Kidney glomerular epithelial cell (primary cell): ENCODE data around the gene SMARCE1.

ENCODE experiments used
- DNase-seq: peaks from one replicate; lab custom pipeline; 2025; lab: John Stamatoyannopoulos, UW

SMARCE1 gene

DNA sequence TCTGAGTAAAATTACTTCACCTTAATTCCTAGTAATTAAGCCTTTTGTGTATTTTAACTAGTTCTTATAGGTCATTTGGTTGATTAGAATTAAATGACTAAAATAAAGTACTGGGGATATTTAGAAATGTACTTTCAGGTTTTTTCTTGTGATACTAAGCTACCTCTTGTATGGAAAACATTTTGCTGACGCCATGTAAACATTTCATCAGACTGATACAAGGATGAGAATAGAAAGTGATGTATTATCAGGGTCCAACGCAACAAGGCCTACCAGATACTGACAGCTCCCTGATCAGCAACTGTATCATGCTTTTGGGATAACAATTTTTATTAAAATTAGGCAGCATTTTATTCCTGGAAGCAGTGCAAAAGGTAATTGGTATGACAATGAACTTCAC, 1.7 kb downstream of the SMARCE1 start:
- DNase-seq = no peak

DNA sequence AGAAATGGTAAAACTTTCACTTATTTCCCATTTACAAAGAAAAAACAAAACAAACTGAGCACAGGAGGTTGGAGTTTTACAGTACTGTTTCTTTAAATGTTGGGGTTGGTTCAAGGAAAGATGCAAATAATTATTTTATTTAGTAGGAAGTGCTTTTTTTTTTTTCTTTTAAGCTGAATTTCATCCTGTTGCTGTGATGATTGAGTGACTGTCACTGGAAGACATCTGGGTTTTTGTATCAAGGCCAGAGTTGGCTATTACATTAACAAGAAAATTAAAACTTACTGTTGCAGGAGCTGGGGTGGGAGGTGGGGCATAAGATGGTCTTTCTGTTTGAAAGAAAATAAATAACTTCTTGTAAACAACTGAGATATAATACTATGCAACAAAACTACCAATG, 2.3 kb downstream of the SMARCE1 start:
- no peak for DNase-seq

DNA sequence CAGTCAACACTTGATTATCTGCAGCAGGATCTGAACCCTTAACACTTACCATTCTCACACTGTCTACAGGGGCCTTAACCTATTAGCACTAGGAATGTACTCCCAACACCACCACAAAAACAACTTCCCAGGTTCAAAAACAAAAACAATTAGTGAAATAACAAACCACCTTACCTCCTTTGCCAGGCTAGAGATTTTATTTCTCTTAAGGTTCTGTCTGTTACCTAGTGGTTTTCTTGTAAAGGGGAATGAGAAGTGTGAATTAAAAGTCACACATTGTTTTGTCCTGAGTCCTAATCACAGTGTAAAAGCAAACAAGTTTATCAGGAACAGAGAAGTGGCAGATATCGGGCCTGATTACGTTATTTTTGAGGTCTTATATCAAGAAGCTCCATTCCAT, 9.7 kb downstream of the SMARCE1 start:
- DNase-seq = no peak

DNA sequence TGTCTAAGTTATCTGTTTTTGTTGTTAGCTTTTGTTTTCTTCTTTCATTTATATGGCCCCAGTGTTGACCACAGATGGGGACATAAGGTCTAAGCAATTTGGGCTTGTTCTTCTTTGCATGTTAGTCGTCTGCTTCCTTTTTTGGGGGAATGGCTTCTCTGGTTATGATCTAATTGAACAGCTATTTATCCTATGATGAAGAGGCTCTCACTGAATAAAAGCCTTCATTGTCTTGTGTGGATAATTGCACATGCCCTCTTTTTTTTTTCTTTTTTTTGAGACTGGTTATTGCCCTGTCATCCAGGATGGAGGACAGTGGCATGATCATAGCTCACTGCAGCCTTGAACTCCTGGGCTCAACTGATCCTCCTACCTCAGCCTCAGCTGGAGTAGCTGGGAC, 13.7 kb downstream of the SMARCE1 start:
- no peak for DNase-seq

DNA sequence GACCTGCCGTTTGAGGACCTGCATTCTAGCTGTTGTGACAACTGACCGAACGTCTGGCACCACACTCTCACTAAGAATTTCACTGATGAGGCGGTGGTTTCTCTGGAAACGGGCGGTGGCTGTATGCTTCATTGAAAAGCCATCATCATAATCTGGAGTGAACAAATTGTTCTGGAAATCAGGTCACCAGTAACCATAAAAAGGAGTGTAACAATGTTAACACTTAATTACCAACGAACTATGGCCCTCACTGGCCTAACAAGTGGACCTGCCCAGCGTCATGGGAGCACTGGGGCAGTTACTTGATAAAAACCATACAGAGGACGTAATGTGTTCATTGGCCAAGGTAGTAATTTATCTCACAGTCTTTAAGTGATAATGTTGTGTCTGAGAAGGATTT, 15.4 kb downstream of the SMARCE1 start:
- DNase-seq = no peak

DNA sequence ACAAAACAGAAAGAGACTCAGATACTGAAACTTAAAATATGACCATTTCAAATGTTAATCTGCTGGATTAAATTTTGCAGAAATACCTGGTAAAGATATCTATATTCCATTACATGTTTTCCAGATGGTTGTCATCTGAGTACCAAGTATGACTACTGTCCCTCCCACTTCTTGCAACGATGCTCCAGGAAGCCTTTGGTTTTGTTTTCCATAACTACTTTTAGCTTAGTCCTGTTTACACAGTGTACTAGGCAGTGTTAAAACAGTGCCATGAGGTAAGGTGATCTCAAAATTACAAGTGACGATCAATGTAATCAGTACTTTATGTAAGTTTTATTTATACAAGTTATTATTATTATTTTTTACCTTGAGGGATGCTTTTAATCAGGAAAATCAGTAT, 17.8 kb downstream of the SMARCE1 start:
- DNase-seq = no peak

DNA sequence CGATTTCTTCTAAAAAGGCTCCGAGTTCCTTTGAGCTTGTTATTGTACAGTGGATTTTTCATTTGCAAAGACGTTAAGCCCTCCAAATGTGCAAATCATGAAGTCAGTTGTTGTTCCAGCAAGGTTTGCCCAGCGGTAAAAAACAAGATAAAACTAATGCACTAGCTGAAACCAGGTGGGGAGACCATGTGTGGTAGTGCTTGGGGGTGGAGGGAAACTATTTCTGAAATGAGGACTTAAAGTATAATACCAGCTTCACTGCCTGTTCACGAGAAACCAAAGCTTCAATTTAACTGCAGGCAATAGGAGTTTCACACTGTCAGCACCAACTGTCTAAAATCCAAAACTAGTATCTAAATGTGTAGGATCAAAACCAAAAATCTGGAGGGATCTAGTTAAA, 22.3 kb downstream of the SMARCE1 start:
- no peak for DNase-seq

DNA sequence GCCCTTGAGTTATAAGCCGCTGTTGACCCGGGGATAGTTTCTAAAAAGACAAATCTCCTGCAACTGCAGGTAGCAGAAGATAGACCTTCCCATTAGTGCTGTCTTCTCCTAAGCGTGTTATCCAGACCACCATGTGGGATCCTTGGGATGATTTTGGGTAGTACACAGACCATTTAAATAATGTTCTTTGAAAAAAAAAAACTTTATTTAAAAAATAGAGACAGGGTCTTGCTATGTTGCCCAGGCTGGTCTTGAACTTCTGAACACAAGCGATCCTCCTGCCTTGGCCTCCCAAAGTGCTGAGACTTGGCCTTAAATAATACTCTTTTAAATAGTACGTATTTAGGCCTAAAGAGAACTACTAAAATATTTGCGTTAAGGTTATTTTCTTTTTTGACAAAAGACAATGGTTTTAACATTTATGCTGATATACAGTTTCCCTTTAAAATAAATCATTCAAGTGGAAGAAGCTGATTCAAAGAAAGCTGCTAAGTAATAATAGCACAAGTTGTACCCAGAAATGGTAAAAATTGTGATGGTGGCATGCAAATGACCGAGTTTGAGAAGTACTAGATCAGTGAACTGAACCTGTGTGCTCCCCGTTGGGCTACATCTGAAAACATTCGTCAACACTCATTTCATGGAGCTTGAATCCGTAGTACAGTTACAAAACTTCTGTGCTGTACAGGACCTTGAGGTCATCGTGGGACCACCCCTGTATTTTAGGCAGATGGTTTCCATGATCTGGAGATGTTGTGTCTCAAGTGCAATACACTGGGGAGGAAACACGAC, 24.0 kb downstream of the SMARCE1 start:
- no peak for DNase-seq

DNA sequence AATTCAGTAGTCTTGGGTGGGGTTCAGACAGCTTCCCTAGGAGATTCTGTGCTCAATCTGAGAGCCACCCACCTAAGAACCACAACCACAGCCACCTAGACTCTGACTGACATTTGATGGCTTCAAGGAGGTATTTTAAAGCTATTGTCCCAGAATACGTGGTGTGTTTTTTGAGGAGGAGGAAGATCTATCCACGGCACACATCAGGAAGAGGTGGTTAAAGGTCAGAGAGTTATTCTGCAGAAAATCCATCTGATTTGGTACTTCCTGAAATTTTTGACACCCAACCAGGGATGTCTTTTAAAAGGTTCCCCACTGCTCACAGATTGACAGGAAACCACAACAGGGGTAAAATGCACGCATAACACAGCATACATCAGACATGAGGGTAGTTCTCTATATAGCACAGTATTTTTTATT, 25.1 kb downstream of the SMARCE1 start:
- no peak for DNase-seq

DNA sequence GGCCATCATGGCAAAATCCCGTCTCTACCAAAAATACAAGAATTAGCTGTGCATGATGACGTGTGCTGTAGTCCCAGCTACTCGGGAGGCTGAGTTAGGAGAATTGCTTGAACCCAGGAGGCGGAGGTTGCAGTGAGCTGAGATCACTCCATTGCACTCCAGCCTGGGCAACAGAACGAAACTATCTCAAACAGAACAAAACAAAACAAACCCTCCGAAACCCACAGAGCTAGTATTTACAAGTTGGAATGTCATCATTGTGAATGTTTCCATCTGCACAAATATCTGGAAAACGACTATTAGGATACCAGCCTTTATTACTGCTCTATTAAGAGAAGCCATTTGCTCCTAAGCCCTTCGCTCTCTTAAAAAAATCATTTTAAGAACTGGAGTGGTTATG, 26.0 kb downstream of the SMARCE1 start:
- no peak for DNase-seq

DNA sequence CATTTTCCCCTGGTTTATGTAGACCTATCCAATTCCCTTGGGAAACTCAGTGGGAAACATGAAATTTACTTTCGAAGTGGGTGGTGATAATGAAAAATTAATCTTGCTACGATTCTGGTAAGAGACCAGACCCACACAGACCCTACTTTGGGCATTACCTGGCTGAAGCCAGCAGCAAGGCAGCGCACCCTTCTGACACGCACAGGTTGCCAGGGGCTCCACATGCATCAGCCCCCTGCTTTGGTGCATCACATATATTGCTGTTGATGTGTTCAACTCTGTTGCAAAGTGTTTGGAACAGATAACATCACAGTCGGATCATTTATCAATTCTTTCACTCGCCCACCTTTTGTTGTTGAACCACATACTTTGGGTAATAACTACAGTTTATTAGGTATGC, 26.6 kb downstream of the SMARCE1 start:
- DNase-seq = no peak

DNA sequence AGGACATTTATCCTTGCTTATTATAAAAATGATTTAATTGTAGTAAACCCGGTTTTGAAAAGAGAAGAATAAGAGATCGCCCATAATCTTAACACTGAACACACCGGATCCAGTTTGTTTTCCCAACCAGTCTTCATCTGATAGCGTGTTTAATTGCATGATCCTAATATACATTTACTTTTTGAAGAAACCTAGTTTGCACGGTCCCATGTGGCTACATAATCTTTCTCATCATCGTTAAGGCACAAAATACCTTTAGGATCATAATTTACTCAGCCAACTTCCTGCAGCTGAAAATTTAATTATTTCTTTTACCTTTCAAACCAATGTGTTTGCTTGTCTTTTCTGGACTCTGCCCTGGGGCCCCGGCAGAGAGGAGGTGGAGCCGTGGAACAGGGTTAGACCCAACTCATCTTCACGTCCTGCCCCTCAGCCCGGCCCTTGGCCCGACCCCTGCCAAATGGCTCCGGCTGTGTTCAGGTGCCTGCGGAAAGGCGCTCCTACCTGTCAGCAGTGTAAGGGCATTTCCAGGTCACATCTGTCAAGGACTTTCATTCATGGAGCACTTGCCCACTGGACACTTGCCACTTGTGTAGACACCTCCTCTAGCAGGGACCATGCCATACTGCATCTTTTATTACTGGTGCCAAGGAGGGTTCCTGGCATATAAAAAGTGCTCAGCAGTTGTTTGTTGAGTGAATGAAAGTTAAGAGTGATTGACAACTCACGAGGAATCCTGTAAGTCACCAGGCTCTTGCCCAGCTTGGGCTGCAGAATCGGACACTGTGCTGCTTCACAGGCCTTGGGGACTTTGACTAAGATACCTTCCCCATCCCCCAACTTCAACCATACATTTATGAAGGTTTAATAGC, 28.6 kb downstream of the SMARCE1 start:
- DNase-seq = no peak

DNA sequence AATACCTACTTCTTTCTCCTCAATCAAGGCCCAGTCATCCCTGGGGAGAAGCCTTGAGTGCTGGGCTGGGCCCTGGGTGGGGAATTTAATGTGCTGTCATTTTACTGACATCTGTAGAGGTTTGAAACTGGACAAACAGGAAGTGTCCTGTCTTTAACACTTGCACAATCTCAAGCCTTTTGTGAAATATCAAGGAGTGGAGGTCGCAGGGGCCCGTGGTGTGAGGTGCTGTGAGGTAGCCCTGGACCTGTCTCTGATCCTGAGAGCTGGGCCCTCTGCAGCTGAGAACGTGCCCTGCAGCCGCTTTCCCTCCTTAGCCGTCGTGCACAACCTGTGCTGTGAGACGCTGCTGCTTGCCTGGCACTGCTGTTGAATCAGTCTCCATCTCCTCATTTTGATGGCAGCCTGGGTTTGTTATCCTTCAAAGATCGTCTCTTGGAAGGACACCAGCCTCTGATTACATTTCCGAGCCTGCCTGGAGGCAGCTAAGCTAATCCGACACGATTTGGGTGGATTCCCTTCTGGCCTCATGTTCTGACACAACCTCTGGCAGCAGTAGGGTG, 29.9 kb downstream of the SMARCE1 start:
- DNase-seq = no peak

DNA sequence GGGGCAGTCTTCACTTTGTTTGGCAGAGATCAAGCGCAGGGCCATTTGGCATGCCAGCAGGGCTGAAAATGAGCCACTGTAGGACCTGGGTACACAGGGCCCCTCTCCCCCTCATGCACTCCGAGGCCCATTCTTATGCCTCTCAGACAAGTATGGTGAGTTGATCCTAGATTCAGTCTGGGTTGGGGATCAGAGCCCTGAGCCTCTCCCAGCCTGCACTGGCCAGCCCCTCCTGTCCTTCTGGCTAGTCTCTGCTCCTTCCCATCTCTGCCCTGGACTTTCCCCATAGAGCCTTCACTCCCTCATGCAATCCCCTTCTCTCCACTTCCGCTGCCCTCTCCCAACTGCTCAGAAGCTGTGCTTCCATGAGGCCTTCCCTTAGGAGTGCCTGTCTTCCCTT, 31.0 kb downstream of the SMARCE1 start:
- no peak for DNase-seq

DNA sequence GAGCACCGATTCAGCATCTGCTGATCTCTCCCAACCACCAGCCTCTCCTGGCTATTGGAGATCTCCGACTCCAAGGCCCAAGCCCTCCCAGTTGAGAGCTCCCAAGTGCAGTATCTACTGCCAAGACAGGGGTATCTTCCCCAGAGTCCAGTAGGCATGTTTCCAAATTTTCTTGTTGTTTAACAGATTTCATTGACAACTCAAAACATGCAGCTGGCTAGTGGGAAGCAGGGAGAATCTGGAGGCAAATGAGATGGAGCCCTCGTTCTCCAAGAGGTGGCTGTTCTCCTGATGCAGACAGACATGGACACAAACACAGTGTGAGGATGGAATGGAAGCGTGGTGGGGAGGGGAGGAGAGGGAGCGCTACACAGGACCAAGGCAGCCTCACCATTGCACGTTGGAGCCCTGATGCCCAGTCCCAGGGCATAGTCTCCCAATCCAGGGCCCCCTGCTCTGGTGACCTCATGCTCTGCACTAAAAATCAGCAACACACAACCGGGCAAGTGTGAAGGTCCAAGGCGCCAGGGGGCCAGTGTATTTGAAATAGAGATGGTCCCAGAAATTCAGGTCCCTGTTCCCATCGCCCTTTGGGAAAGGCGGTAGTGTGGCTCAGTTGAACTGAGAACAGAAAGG, 31.7 kb downstream of the SMARCE1 start:
- no peak for DNase-seq

DNA sequence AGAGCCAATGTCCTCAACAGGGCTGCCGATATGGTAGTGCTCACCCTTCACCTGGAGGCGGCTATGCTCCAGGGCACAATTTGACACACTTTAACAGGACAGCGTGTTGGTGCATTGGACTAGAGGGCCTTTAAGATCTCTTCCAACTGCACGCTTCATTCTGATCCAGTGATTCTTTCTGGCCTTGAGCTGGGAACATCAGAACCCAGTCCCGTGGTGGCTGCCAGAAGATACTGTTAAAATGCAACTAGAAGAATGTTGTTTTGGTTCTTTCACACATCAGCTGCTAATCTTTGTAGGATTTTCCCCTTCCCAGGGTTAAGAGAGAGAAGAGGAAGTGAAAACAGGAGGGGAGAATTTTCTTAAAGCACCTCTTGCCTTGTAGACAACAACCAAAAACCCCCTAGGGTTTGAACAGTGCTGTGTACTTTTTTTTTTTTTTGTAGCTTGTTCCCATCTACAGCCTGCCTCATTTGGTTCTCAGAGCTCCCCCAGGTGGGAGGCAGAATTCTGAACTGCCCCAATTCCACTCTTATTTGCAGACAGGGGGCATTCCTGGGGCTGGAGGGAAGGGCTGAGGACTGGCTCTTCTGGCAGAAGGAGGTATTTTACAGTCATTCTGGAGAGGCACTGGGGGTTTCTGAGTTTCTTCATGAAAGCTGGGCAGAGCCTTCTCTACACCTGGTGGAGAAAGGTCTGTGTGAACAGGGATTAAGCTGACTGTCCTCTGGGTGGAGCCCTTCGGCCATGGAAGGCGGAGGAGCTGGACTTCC, 32.4 kb downstream of the SMARCE1 start:
- peak; percentile 42 for DNase-seq

DNA sequence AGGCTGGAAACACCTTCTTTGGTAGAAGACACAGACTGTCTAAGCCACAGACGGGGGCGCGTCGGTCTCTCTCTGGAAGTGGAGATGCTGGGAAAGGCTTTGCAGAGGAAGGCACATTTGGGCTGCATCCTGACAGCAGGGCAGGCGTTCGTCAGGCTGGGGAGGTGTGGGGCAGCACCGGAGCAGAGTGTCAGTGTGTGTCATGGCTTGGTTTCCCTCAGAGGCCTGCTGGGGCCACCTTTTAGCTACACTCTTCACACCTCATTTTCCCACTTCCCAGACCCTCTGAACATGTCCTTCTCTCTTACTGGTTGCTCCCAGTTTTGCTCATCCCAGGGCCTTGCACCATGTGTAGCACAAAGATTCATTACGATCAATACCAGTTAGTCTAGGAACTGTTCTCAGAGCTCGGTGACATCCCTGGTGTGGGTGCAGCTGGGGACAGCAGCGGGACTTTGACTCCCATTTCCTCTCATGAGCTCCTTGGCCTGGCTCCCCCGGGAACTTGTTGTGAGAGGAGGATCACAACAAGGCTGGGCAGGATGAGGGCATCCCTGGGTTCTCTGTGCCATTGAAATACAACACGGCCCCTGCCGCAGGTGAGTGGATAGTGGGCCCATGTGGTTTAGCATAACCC, 33.1 kb downstream of the SMARCE1 start:
- DNase-seq = no peak

DNA sequence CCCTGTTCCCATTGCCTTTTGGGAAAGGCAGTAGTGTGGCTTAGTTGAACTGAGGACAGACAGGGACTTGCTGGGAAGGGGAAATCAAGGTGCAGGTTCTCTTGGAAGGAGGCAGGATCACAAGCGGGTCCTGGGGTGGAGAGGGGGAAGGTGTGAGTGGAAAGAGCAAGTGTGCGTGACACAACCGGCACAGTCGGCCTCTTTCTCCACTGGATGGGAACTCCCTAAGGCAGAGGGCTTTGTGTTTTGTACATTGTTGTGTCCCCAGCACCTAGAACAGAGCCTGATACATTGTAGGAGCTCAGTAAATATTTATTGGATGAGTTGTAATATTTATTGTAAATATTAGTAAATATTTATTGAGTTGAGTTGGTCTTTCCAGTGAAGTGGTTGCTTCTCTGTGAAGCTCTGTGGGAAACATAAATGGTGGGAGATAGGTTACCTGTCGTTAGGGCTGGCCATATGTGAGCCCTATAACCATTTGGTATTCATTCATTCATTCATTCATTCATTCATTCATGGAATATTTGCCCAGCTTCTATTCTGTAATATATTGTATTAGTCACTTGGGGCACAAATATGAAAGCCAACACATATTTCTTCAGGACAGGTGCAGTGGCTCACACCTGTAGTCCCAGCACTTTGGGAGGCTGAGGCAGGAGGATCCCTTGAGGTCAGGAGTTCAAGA, 34.0 kb downstream of the SMARCE1 start:
- DNase-seq = no peak

DNA sequence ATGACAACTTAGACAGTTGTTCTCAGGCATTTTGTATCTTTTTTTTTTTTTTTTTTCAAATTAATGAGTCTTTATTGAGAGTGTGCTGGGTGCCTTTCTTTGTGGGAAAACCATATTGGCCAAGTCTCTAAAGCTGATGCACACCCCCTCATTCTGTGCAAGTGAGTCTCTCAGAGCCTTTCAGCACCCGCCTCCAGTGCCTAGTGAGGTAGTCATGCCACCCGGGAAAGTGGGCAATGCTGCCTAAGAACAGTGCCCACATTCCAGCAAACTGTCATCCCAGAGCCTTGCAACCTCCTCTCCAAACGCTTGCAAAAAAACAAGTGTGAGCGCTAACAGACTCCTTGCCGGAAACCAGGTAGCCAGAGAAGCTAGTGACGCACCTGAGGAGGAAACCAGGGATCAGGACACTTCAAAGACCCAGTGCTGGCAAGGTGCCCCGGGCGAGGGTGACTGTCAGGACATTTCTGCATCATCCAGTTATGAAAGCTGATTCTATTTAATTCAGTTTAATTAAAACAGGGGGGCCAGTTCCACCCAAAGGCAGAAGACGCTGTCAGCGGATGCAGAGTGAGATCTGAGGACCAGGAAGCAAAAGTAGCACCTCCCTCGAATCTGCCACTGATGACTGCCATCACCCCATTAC, 34.9 kb downstream of the SMARCE1 start:
- DNase-seq = no peak

DNA sequence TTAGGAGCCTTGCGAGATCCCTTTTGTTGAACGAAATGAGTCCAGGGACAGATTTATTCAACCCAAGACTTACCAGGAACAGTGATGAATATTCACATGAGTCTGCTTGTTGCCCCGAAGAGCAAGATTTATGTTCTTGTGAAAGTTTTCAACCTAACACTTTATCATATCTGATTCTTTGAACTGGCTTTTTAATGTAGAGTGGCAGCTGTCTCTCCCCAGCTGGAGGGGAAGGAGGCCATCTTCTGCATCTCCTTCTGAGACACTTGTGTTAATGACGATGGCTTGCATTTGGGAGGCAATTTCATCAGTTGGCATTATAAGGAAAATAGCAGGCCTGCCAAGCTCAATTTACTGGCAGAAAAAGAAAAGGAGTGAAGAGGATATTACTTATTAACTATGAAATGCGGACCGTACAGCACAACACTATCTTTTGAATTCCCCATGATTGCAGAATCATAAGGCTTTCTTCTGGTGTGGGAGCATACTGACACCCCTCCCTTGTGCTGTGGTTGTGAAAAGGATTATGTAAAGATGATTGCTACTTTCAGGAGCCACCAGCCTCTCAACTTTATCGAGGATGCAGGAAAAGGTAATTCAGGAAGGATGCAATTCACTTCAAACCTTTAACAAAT, 35.7 kb downstream of the SMARCE1 start:
- DNase-seq = peak; percentile 24
